OCI-M1 (cell line): ENCODE results near the gene CSRP3.
A peak's percentile ranks its signal among the peaks of the same experiment; 100 is the strongest.

ENCODE experiments used
- DNase-seq: peaks from one replicate; lab custom pipeline; 2025; lab: John Stamatoyannopoulos, UW

The CSRP3 gene

GRCh38 chr11:19225123-19225522, 23.3 kb upstream of the CSRP3 start:
- DNase-seq, result no peak

GRCh38 chr11:19220903-19221724, 19.3 kb upstream of the CSRP3 start:
- DNase-seq, result peak; percentile 17

- no peak for DNase-seq
Observed at GRCh38 chr11:19218786-19219460, 17.1 kb upstream of the CSRP3 start.

GRCh38 chr11:19218216-19218615, 16.4 kb upstream of the CSRP3 start:
- DNase-seq, result no peak

GRCh38 chr11:19216709-19217374, 15.1 kb upstream of the CSRP3 start:
- no peak for DNase-seq

GRCh38 chr11:19216021-19216420, 14.2 kb upstream of the CSRP3 start:
- DNase-seq, result peak; percentile 10

GRCh38 chr11:19209617-19210370, 8.0 kb upstream of the CSRP3 start:
- DNase-seq, result no peak

- no peak for DNase-seq
Observed at GRCh38 chr11:19208959-19209546, 7.3 kb upstream of the CSRP3 start.

- no peak for DNase-seq
Observed at GRCh38 chr11:19208181-19208580, 6.4 kb upstream of the CSRP3 start.

- no peak for DNase-seq
Observed at GRCh38 chr11:19204836-19205235, 3.1 kb upstream of the CSRP3 start.

- DNase-seq, result peak; percentile 81
Observed at GRCh38 chr11:19200410-19201201, 1.2 kb downstream of the CSRP3 start.

GRCh38 chr11:19199771-19200170, 2.0 kb downstream of the CSRP3 start:
- peak; percentile 44 for DNase-seq

- DNase-seq, result no peak
Observed at GRCh38 chr11:19199048-19199447, 2.7 kb downstream of the CSRP3 start.

- no peak for DNase-seq
Observed at GRCh38 chr11:19196432-19196831, 5.4 kb downstream of the CSRP3 start.

GRCh38 chr11:19194620-19195308, 7.0 kb downstream of the CSRP3 start:
- DNase-seq, result no peak

- peak; percentile 68 for DNase-seq
Observed at GRCh38 chr11:19193916-19194315, 7.9 kb downstream of the CSRP3 start.

- DNase-seq, result no peak
Observed at GRCh38 chr11:19191530-19192169, 10.1 kb downstream of the CSRP3 start.

GRCh38 chr11:19187833-19188258, 13.9 kb downstream of the CSRP3 start:
- DNase-seq, result no peak

- DNase-seq, result no peak
Observed at GRCh38 chr11:19187114-19187832, 14.5 kb downstream of the CSRP3 start.
